ENCODE measurements around the gene ZNF692. TPM values are rescaled to one million over a fixed set of nuclear protein-coding genes. Genes with fewer than 3 reads are reported as not detected.

The ZNF692 gene
- total RNA-seq, 1 experiment from 2014 or later: 48.5 TPM

GRCh38 chr1:248856176-248856575 lies 2.7 kb downstream of the ZNF692 start:
- Histone ChIP-seq H3K36me3 (ENCODE audit: control insufficient read depth, insufficient read depth, low read length) (no peaks in the 10 kb centered on the region; the same call in 1 of the 2 replicates), H3K9me3 (no peaks in the 10 kb centered on the region), H3K4me1 (peaks cover 13% of the 10 kb centered on the region), H3K27me3 (replicated peaks; ENCODE audit: control insufficient read depth, insufficient read depth, low read length) (no peaks in the 10 kb centered on the region), H3K4me3 (ENCODE audit: low read depth, low read length) (no peak overlapping the region)
- Mint-ChIP-seq H3K4me3 (ENCODE audit: unreplicated experiment) (no peak overlapping the region), H3K9me3 (ENCODE audit: unreplicated experiment) (no peaks in the 10 kb centered on the region), H3K27me3 (ENCODE audit: insufficient read depth, unreplicated experiment) (no peaks in the 10 kb centered on the region), H3K36me3 (ENCODE audit: insufficient read depth, unreplicated experiment) (peaks cover 21% of the 10 kb centered on the region), H3K27ac (ENCODE audit: unreplicated experiment) (no peak overlapping the region), H3K4me1 (ENCODE audit: low read depth, unreplicated experiment) (peaks cover 9% of the 10 kb centered on the region)
- intact Hi-C loops (cut with micrococcal nuclease; ENCODE audit: unreplicated experiment): no loop called here
- ChIA-PET POLR2A (interaction anchor here (0.7 kb wide), 1 partner anchor 31 kb away, joined by 5 read pairs; no protein-coding TSS in a partner anchor), CTCF (no interaction called here)
- no TSS peak for BruUV-seq (replicated peaks)
- no peak for DNase-seq
- no peak for TF ChIP-seq CTCF (IDR thresholded peaks at IDR 0.05; ENCODE audit: insufficient read depth in 1 of 2, low read depth in 1 of 2, low read length in 1 of 2, severe bottlenecking in 1 of 2, unreplicated experiment in 1 of 2)

- H3K4me1 ChIP-seq: peaks cover 13% of the 10 kb centered on the region
- no peak overlapping the region for H3K27ac Mint-ChIP-seq (ENCODE audit: unreplicated experiment)
- no peaks in the 10 kb centered on the region; the same call in 1 of the 2 replicates for H3K36me3 ChIP-seq (ENCODE audit: control insufficient read depth, insufficient read depth, low read length)
- H3K9me3 ChIP-seq: no peaks in the 10 kb centered on the region
- ChIA-PET POLR2A (no interaction called here), CTCF (no interaction called here)
- BruUV-seq (replicated peaks): no TSS peak
- no peak for DNase-seq
- no peaks in the 10 kb centered on the region for H3K27me3 Mint-ChIP-seq (ENCODE audit: insufficient read depth, unreplicated experiment)
- H3K4me3 ChIP-seq (ENCODE audit: low read depth, low read length): no peak overlapping the region
- intact Hi-C loops (cut with micrococcal nuclease; ENCODE audit: unreplicated experiment): no loop called here
- no peak for TF ChIP-seq CTCF (IDR thresholded peaks at IDR 0.05; ENCODE audit: insufficient read depth in 1 of 2, low read depth in 1 of 2, low read length in 1 of 2, severe bottlenecking in 1 of 2, unreplicated experiment in 1 of 2)
- peaks cover 23% of the 10 kb centered on the region for H3K36me3 Mint-ChIP-seq (ENCODE audit: insufficient read depth, unreplicated experiment)
- H3K4me3 Mint-ChIP-seq (ENCODE audit: unreplicated experiment): no peak overlapping the region
- H3K27me3 ChIP-seq (replicated peaks; ENCODE audit: control insufficient read depth, insufficient read depth, low read length): no peaks in the 10 kb centered on the region
- no peaks in the 10 kb centered on the region for H3K9me3 Mint-ChIP-seq (ENCODE audit: unreplicated experiment)
- peaks cover 9% of the 10 kb centered on the region for H3K4me1 Mint-ChIP-seq (ENCODE audit: low read depth, unreplicated experiment)
Measured at GRCh38 chr1:248855580-248855979, 3.3 kb downstream of the ZNF692 start.

- Histone ChIP-seq H3K4me1 (peaks cover 10% of the 10 kb centered on the region), H3K4me3 (ENCODE audit: low read depth, low read length) (no peak overlapping the region), H3K27me3 (replicated peaks; ENCODE audit: control insufficient read depth, insufficient read depth, low read length) (no peaks in the 10 kb centered on the region), H3K36me3 (ENCODE audit: control insufficient read depth, insufficient read depth, low read length) (no peaks in the 10 kb centered on the region; the same call in 1 of the 2 replicates), H3K9me3 (no peaks in the 10 kb centered on the region)
- no peak for TF ChIP-seq CTCF (IDR thresholded peaks at IDR 0.05; ENCODE audit: insufficient read depth in 1 of 2, low read depth in 1 of 2, low read length in 1 of 2, severe bottlenecking in 1 of 2, unreplicated experiment in 1 of 2)
- Mint-ChIP-seq H3K4me1 (ENCODE audit: low read depth, unreplicated experiment) (no peaks in the 10 kb centered on the region), H3K4me3 (ENCODE audit: unreplicated experiment) (no peak overlapping the region), H3K27ac (ENCODE audit: unreplicated experiment) (peak overlapping the region; percentile 64), H3K36me3 (ENCODE audit: insufficient read depth, unreplicated experiment) (peaks cover 24% of the 10 kb centered on the region), H3K9me3 (ENCODE audit: unreplicated experiment) (no peaks in the 10 kb centered on the region), H3K27me3 (ENCODE audit: insufficient read depth, unreplicated experiment) (no peaks in the 10 kb centered on the region)
- no TSS peak for BruUV-seq (replicated peaks)
- DNase-seq: no peak
- ChIA-PET CTCF (no interaction called here), POLR2A (no interaction called here)
- intact Hi-C loops (cut with micrococcal nuclease; ENCODE audit: unreplicated experiment): no loop called here
Measured at GRCh38 chr1:248853663-248854375, 5.1 kb downstream of the ZNF692 start.
